GM23248 (cell line): Measurements from ENCODE around the gene BAZ2B. TPM values are rescaled to one million over a fixed set of nuclear protein-coding genes. Genes with fewer than 3 reads are reported as not detected.

Experiments
- DNase-seq: peaks from one replicate; pipeline ENCODE4 v3.0.0-alpha.2; 2015
- H2AFZ ChIP-seq: fragments of 200-600 bp; sonication (generic); 2 replicates; pipeline ENCODE4 v1.6.1; 2016; ENCODE audit warnings: antibody characterized with exemption
- H3F3A ChIP-seq: fragments of 200-600 bp; sonication (generic); 2 replicates; pipeline ENCODE4 v1.6.1; 2016; ENCODE audit warnings: mild to moderate bottlenecking, antibody characterized with exemption, mixed run types; ENCODE audit not compliant: insufficient read depth
- H3K27ac ChIP-seq: fragments of 200-600 bp; sonication (generic); 2 replicates; pipeline ENCODE4 v1.5.1; 2016; ENCODE audit warnings: mild to moderate bottlenecking
- H3K27me3 ChIP-seq: fragments of 200-600 bp; sonication (generic); replicated peaks from 2 replicates; pipeline ENCODE4 v1.6.1; 2016; ENCODE audit warnings: mild to moderate bottlenecking; ENCODE audit not compliant: insufficient read depth
- H3K36me3 ChIP-seq: fragments of 200-600 bp; sonication (generic); 2 replicates; pipeline ENCODE4 v1.6.1; 2016; ENCODE audit warnings: low read depth, mild to moderate bottlenecking
- H3K4me1 ChIP-seq: fragments of 200-600 bp; sonication (generic); 2 replicates; pipeline ENCODE4 v1.6.1; 2016; ENCODE audit warnings: mild to moderate bottlenecking; ENCODE audit not compliant: insufficient read depth
- H3K4me2 ChIP-seq: fragments of 200-600 bp; sonication (generic); one replicate; pipeline ENCODE4 v1.6.1; 2016; ENCODE audit warnings: mild to moderate bottlenecking; ENCODE audit not compliant: unreplicated experiment
- H3K4me3 ChIP-seq: fragments of 200-600 bp; sonication (generic); 2 replicates; pipeline ENCODE4 v1.5.1; 2016; ENCODE audit warnings: mild to moderate bottlenecking
- H3K79me2 ChIP-seq: fragments of 200-600 bp; sonication (generic); 2 replicates; pipeline ENCODE4 v1.6.1; 2016; ENCODE audit warnings: mild to moderate bottlenecking; ENCODE audit not compliant: insufficient read depth
- H3K9ac ChIP-seq: fragments of 200-600 bp; sonication (generic); 2 replicates; pipeline ENCODE4 v1.6.1; 2016; ENCODE audit warnings: mild to moderate bottlenecking
- H3K9me2 ChIP-seq: fragments of 200-600 bp; sonication (generic); 2 replicates; pipeline ENCODE4 v1.6.1; 2016; ENCODE audit warnings: mixed run types, mild to moderate bottlenecking, moderate library complexity; ENCODE audit not compliant: insufficient read depth
- H3K9me3 ChIP-seq: fragments of 200-600 bp; sonication (generic); one replicate; pipeline ENCODE4 v1.6.1; 2017; ENCODE audit warnings: low read depth
- H4K20me1 ChIP-seq: fragments of 200-600 bp; sonication (generic); 2 replicates; pipeline ENCODE4 v1.6.0; 2016; ENCODE audit not compliant: insufficient read depth
- EZH2 ChIP-seq: fragments of 200-600 bp; sonication (generic); IDR thresholded peaks from 2 replicates; pipeline ENCODE4 v1.6.1; 2018; ENCODE audit warnings: antibody characterized with exemption, mild to moderate bottlenecking; ENCODE audit not compliant: insufficient read depth, poor library complexity, severe bottlenecking
- EZH2phosphoT487 ChIP-seq: fragments of 200-600 bp; sonication (generic); IDR thresholded peaks from 2 replicates; pipeline ENCODE4 v1.6.1; 2018; ENCODE audit warnings: antibody characterized with exemption, moderate library complexity, mild to moderate bottlenecking, low read depth; ENCODE audit not compliant: insufficient read depth
- WGBS, 2 experiments: methylation state at CpG; one replicate each; pipeline ENCODE4 v1.1.6; 2015 to 2017; ENCODE audit warnings: low lambda C conversion rate in 2 of 2, low coverage in 1 of 2; ENCODE audit errors: missing lambda C conversion rate in 2 of 2; 5-methylcytosine and 5-hydroxymethylcytosine counted together
- in situ Hi-C: fragments of 300-500 bp; cut with MboI; formaldehyde crosslinking; loops from 2 replicates; pipeline ENCODE4 v1.15.0; 2020
- polyA plus RNA-seq: library from polyadenylated mRNA; unstranded; fragments of >200 nt; fragmentation: Nextera tagmentation; extraction: Ambion mirVana; gene quantifications from 2 replicates; pipeline ENCODE4 v1.2.1, GENCODE V29; 2016
- total RNA-seq: library from RNA; depleted of rRNA; stranded (reverse); fragments of >200 nt; shearing (Covaris generic); gene quantifications from 2 replicates; pipeline ENCODE4 v1.2.3, GENCODE V29; 2014

The BAZ2B gene
- total and polyA plus RNA-seq, 2 experiments from 2014 or later: 17.0 to 20.5 TPM

DNA sequence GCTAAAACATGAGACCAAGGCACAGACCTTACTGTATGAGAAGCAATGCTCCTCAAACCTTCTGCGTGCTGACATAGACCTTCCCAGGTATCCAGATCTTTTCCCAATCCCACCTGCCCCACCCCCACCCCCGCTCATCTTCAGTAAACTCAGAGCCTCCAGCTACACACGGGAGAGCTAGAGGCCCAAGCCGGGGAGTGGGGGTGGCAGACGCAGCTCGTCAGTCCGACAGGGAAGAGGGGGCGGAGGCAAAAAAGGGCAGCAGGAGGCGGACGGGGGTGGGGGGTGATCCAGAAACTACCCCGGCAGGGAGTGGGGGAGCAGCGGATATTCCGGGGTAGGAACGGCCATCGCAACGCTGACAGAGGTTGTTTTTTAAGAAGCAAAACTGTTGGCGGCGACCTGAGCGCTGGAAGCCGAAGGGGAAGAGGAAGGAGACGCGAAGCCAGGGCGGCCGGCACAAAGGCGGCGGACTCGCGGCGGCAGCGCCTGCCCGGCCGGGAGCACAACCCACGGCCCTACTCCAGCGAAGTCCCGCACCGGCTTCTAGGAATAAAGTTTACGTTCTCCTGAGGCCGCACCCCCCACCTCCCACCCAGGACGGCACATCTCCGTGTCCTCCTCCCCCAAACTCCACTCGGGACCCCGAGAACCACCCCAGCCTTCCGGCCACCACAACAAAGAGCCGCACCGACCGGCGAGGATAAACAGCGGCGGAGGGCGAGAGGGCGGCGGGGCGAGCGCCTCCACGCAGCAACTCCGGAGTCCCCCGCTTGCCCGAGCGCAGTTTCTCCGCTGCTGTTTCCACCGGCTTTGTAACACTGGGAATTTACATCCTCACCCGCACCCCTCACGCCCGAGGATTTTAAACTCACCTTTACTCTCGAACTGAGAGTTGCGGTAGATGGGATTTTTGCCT, 722 bp downstream of the BAZ2B start:
- H4K20me1 ChIP-seq: no peaks in the 10 kb centered on the region
- TF ChIP-seq EZH2 (no peak), EZH2phosphoT487 (no peak)
- H3F3A ChIP-seq: peaks cover 22% of the 10 kb centered on the region
- H3K9ac ChIP-seq: peak overlapping the region; percentile 94
- peaks cover 38% of the 10 kb centered on the region for H3K4me1 ChIP-seq
- H3K9me2 ChIP-seq: no peaks in the 10 kb centered on the region
- H3K27me3 ChIP-seq: no peaks in the 10 kb centered on the region
- WGBS, 2 experiments: 1% methylated on average over 47 to 64 of the region's 66 CpGs
- H3K36me3 ChIP-seq: no peaks in the 10 kb centered on the region
- peak overlapping the region; percentile 87 for H3K4me2 ChIP-seq
- no peaks in the 10 kb centered on the region for H3K9me3 ChIP-seq
- in situ Hi-C loops: no loop called here
- peak overlapping the region; percentile 88 for H2AFZ ChIP-seq
- DNase-seq: peak; percentile 95
- peak overlapping the region; percentile 91 for H3K4me3 ChIP-seq
- peaks cover 43% of the 10 kb centered on the region for H3K79me2 ChIP-seq
- H3K27ac ChIP-seq: peak overlapping the region; percentile 98

DNA sequence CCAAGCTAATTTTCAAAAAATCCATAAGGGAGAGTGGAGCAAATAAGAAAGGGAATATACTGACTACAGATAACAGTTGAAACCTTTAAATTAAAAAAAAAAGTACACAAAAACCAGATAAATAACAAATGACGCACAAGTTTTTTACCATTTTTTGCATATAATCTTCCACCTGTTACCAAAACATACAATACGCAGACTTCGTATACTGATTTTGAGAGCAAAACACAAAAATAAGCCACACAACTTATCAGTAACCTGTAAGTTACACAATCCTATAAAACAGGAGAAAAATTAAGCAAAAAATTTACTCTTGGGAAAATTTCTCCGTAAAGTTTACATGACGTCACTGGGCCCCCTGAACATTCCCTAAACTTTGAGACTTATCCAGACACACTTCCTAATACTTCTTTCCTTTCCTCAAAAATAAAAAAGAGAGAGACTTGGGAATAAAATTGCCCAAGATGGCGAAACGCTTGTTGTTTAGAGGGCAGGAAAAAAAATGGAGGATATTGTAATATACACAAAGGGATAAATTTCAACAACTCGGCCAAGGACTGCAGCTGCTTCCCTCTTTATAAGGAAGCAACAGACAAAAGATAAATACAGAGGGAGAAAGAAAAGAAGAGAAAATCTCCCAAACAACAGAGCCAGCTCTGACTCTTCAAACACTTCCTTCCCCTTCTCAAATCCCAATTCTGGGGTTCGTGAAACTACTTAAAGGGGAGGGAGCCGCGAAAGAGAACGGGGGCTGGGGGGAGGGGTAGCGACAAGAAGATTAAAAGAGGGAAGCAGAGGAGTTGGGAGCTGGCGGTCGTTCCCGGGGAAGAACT, 1.6 kb downstream of the BAZ2B start:
- H3K9ac ChIP-seq: peak overlapping the region; percentile 94

DNA sequence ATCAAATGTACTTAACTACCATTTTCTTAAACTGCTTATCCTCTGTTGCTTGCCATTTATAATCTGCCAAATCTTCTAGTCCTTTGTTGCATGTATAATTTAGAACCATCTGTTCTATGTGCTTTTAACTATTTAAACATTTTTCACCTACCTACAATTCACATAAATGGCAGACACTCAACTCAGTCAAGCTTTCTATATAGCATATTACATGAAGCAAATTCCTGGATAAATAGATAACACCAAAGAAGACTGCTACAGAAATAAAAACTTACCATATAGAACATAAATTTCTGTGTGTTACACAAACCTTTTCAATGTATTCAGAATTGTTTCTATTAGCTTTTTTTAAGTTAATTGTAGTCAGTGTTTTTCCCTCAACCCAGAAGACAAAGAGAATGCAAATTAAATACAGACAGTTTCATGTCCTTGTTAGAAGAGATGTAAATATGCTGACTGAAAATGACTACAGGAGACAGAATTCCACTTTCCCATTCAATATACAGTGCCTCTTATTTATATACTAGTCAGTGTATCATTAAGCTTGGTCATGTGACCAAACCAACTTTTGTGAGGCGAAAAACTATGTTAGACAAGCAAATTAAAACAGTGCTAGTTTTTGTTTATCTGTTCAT, 2.6 kb downstream of the BAZ2B start:
- H4K20me1 ChIP-seq: no peaks in the 10 kb centered on the region
- peaks cover 22% of the 10 kb centered on the region for H3F3A ChIP-seq
- H3K9me2 ChIP-seq: no peaks in the 10 kb centered on the region
- peak; percentile 59 for DNase-seq
- H3K27ac ChIP-seq: peak overlapping the region; percentile 98
- in situ Hi-C loops: no loop called here
- H3K79me2 ChIP-seq: peaks cover 61% of the 10 kb centered on the region
- H3K4me3 ChIP-seq: peak overlapping the region; percentile 91
- WGBS, 2 experiments: 2 to 4% methylated on average over 1 of the region's 1 CpG
- peak overlapping the region; percentile 87 for H3K4me2 ChIP-seq
- peaks cover 38% of the 10 kb centered on the region for H3K4me1 ChIP-seq
- TF ChIP-seq EZH2: no peak
- TF ChIP-seq EZH2phosphoT487: no peak
- no peaks in the 10 kb centered on the region for H3K9me3 ChIP-seq
- peak overlapping the region; percentile 88 for H2AFZ ChIP-seq
- no peaks in the 10 kb centered on the region for H3K36me3 ChIP-seq
- no peaks in the 10 kb centered on the region for H3K27me3 ChIP-seq
- peak overlapping the region; percentile 94 for H3K9ac ChIP-seq

More for the DNA sequence above, 1.6 kb downstream of the BAZ2B start:
- Histone ChIP-seq H2AFZ (peak overlapping the region; percentile 88), H3K4me3 (peak overlapping the region; percentile 91), H3K27ac (peak overlapping the region; percentile 98), H3K4me1 (peaks cover 38% of the 10 kb centered on the region), H3K9me2 (no peaks in the 10 kb centered on the region), H3F3A (peaks cover 22% of the 10 kb centered on the region), H3K79me2 (peaks cover 51% of the 10 kb centered on the region), H3K9me3 (no peaks in the 10 kb centered on the region), H3K36me3 (no peaks in the 10 kb centered on the region), H4K20me1 (no peaks in the 10 kb centered on the region), H3K27me3 (no peaks in the 10 kb centered on the region), H3K4me2 (peak overlapping the region; percentile 87)
- 1% methylated on average over 12 to 16 of the region's 16 CpGs for WGBS, 2 experiments
- in situ Hi-C loops: no loop called here
- no peak for TF ChIP-seq EZH2
- no peak for TF ChIP-seq EZH2phosphoT487
- DNase-seq: peak; percentile 82

DNA sequence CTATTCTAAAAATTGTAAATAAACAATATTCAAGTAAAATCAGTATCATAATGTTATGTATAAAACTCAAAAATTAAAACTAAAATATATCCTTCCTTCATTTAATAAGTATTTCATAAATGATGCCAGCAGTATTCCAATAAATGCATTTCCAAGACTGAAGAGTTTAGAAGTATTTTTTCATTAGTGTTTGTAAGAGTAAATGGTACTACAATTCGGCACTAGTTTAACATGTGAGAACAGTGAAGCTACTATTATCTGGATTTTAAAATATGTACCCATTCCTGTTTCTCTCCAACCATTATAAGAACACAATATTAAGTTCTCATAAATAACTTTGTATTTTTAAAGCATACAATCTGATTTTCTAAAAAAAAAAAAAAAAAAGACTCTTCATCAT, 3.3 kb downstream of the BAZ2B start:
- Histone ChIP-seq H3K36me3 (no peaks in the 10 kb centered on the region), H3K4me3 (peak overlapping the region; percentile 91), H3K27ac (peak overlapping the region; percentile 98), H3K9me3 (no peaks in the 10 kb centered on the region), H3F3A (peaks cover 22% of the 10 kb centered on the region), H3K27me3 (no peaks in the 10 kb centered on the region), H2AFZ (peak overlapping the region; percentile 88; the same call in 1 of the 2 replicates), H3K79me2 (peaks cover 68% of the 10 kb centered on the region), H3K9me2 (no peaks in the 10 kb centered on the region), H4K20me1 (no peaks in the 10 kb centered on the region), H3K4me1 (peaks cover 36% of the 10 kb centered on the region), H3K4me2 (peak overlapping the region; percentile 87), H3K9ac (peak overlapping the region; percentile 94)
- no peak for TF ChIP-seq EZH2phosphoT487
- TF ChIP-seq EZH2: no peak
- DNase-seq: no peak
- in situ Hi-C loops: no loop called here
- 49 to 50% methylated on average over 1 of the region's 1 CpG for WGBS, 2 experiments
